OCI-M2 (cell line): Measurements from ENCODE around the gene TMEM186.
"Not testable (repeated sequence)": the region's sequence is repeated elsewhere in the genome, so short reads cannot be mapped to it uniquely, and the experiment has no call there.

ENCODE experiments used
- DNase-seq: peaks from one replicate; lab custom pipeline; 2025; ENCODE audit not compliant: unreplicated experiment; lab: John Stamatoyannopoulos, UW

Gene TMEM186, protein sequence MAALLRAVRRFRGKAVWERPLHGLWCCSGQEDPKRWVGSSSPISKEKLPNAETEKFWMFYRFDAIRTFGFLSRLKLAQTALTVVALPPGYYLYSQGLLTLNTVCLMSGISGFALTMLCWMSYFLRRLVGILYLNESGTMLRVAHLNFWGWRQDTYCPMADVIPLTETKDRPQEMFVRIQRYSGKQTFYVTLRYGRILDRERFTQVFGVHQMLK

DNA sequence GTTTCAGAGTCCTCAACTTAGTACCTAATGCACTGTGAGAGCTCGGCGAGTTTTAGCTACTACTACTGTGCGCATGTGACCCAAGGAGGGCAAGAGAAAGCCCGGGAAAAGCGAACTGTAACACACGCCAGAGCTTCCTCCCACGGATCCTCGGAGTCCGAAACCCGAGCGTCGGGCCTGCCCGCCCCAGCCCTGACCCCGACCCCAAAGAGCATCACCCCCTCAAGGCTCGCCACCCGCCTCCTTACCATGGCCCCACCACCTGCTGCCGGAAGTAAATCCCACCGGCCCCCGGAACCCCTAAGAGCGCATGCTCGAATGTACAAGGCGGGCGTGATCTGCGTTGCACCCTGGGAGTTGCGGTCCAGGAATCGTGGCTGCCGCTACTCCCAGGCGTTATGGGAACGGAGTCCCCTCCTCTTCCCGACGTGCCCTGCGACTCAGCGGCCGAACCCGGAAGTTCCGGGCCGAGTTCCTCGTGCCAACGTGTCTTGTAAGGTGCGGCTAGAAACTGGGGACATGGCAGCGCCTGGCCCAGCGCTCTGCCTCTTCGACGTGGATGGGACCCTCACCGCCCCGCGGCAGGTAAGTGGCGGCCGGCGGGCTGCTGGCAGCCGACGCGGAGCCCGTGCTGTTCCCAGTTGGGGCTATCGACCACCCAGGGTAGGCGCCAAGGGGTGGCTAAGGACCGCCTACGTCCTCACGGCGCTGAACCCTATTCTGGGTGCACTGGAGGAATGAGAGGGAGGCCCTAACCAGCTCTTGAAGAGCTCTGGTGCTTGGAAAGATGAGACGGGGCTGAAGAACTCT is at the start of gene TMEM186, which contains the start of gene PMM2:
Gene TMEM186, minus strand, starts transcription at position 276 of the 810 bp plus-strand sequence. Its CDS starts 25 bp downstream, at position 251.
Gene PMM2, plus strand, starts transcription at position 476 of the 810 bp plus-strand sequence. Its CDS starts 44 bp downstream, at position 520.
- DNase-seq = peak; percentile 74

- no peak for DNase-seq
Observed at GRCh38 chr16:8847145-8847544, 49.7 kb upstream of the TMEM186 start.

GRCh38 chr16:8846401-8846932 is 49.0 kb upstream of the TMEM186 start:
- DNase-seq = no peak

- no peak for DNase-seq
Observed at GRCh38 chr16:8845699-8846298, 48.4 kb upstream of the TMEM186 start.

DNA sequence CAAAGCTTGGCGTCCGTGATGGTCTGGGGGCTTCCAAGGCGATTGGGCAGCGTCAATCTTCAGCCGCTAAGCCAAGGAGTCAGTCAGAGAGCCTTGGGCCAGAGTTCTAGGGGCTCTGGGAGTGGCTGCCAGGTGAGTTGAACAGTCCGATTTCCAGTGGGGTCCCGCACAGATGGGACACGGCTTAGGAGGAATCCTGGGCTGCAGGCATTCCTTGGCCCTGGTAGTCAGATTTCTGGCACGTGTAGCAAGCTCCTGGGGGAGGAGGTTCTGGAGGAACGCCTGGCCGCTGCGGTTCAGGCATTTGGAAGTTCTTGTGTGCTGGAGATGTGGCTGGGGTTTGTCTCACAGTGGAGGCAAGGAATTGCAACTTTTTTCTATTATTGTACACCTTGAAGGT is 45.9 kb upstream of the TMEM186 start:
- DNase-seq = not testable (repeated sequence)

DNA sequence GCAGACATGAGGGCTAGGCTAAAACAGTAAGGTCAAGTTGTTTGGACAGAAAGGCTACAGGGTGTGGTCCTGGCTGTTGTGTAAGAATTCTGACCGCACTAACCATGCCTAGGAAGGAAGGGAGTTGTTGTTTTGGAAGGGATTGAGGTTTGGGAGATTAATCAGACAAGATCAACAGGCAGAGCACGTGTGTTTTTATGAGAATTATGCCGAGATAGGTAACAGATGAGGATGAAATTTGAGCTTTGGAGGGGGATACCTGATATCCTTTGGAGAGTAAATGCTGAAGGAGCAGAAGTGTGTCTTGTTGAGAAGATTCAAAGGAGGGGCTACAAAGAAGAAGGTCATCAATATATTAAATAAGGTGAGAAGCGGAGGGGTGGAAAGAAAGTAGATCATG is 44.6 kb upstream of the TMEM186 start:
- not testable (repeated sequence) for DNase-seq

- not testable (repeated sequence) for DNase-seq
Observed at GRCh38 chr16:8837594-8837993, 40.2 kb upstream of the TMEM186 start.

- not testable (repeated sequence) for DNase-seq
Observed at GRCh38 chr16:8836797-8837196, 39.4 kb upstream of the TMEM186 start.

DNA sequence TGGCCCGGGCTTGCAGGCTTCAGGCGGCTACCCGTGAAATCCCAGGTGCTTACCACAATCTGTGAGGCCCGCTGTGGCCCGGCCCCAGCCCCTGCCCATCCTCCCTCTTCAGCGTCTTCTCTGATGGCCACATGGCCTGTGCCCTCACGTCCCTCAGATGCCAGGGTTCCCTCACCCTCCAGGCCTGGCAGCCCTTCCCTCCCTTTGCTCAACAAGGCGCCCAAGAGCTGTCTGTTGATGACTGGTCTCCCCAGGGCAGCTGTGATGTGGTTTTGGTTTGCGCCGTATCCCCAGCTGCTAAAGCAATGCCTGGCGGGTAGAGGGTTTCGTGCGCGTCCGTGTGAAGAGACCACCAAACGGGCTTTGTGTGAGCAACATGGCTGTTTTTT is 35.3 kb upstream of the TMEM186 start:
- DNase-seq = no peak

GRCh38 chr16:8831871-8832716 is 34.7 kb upstream of the TMEM186 start:
- DNase-seq = no peak

DNA sequence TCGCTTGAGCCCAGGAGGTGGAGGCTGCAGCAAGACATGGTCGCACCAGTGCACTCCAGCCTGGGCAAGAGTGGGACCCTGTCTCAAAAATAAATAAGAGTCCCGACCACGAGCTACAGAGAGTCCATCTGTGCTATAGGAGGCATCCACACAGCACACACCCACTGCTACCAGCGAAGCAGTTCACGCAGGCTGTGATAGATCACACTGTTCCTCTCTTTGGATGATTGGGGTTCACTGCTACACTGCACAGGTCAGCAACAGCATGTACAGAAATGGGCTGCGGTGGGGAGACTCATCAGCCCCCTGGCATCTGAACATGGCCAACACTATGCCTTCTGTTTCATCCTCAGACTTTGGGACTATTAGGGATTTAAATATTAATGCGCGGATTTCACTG is 34.0 kb upstream of the TMEM186 start:
- no peak for DNase-seq

DNA sequence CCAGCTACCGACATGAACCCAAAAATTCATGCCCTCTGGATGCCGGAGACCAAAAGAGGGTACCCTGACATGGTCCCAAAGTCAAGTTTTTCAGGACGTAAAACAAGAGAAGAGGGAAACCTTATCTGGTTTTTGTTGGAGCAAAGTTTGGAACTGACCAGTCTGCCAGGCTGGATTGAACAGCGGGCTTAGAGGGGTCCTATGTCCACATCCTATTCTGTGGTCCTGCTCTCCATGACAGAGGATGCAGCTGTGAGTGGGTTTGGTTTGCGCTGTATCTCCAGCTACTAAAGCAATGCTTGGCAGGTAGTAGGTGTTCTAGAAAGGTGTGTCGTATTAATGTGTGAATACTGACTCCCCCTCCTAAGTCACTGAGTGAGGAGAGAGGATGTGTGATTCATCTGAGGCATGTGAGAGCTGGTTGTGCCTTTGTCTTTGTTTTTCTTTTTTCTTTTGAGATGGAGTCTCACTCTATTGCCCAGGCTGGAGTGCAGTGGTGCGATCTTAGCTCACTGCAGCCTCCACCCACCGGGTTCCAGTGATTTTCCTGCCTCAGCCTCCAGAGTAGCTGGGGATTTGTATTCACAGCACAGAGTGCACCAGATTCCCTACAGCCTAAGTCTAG is 31.2 kb upstream of the TMEM186 start:
- no peak for DNase-seq

DNA sequence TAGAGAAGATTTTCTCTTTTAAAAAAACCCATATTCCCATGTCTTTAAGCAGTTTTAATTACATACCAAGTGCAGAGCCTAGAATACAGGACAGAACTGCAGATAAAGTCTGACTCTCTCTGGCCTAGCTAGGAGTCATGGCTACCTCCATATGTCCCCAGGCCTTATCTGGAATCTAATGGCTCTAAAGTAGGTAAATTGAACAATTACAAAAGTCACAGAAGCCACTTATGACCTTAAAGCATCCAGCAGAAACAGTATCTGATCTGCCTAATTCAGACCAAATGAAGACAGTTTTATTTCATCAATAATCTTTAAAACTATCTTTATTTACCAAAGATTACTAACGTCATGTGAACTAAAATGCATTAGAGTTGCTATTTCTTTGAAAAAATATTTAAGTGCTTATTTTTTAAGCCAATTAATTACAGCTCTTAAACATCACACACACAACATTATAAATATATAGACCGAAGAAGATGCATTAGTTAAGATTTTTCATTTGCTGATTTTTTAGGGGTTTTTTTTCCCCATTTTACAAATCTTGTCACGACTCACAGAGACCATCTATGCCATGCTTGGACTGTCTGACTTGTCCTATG is 28.9 kb upstream of the TMEM186 start:
- no peak for DNase-seq

- no peak for DNase-seq
Observed at GRCh38 chr16:8822403-8822802, 25.0 kb upstream of the TMEM186 start.

DNA sequence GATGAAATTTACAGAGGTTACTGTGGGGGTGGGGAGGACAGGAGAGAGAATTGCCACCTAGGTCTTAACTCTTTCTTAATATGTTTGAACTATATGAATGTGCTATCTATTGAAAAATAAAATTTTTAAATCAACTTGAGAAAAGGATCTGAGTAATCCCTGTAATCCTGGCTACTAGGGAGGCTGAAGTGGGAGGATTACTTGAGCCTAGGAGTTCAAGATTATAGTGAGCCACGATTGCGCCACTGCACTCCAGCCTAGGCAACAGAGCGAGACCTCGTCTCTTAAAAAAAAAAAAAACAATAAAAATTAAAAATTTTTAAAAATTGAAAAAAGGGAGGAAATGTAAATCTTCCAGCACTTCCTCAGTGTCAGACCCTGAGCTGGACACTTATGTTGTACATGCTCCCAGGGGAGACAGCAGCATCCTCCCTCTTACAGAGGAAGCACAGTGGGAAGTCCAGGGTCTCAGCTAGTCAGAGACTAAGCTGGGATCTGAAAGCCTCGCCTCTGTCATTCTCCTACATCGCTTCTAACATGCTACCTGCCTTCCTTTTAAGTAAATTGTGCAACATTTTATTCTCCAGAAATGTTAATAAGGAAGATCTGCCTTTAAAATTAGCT is 22.1 kb upstream of the TMEM186 start:
- DNase-seq = no peak

GRCh38 chr16:8818504-8819270 is 21.2 kb upstream of the TMEM186 start:
- DNase-seq = no peak

GRCh38 chr16:8816967-8817655 is 19.7 kb upstream of the TMEM186 start:
- no peak for DNase-seq
